ENCODE results near the gene BICDL1. TPM values are rescaled to one million over a fixed set of nuclear protein-coding genes. Genes with fewer than 3 reads are reported as not detected.
"Not testable (repeated sequence)": the region's sequence is repeated elsewhere in the genome, so short reads cannot be mapped to it uniquely, and the experiment has no call there.

Gene BICDL1
- total RNA-seq, 1 donor from 2014 or later, result 2.8 TPM

DNA sequence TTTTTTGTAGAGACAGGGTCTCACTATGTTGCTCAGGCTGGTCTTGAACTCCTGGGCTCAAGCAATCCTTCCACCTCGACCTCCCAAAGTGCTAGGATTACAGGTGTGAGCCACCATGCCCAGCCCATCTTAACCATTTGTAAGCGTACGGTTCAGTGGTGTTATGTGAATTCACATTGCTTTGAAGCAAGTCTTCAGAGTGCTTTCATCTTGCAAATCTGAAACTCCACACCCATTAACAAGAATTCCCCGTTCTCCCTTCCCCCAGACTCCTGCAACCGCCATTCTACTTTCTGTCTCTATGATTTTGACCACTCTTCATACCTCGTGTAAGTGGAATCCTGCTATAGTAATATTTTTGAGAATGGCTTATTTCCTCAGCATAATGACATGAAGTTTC lies 24.9 kb upstream of the BICDL1 start:
- Mint-ChIP-seq H3K27me3 (ENCODE audit: unreplicated experiment) (no peaks in the 10 kb centered on the region), H3K36me3 (ENCODE audit: low read depth, unreplicated experiment) (no peaks in the 10 kb centered on the region), H3K27ac (ENCODE audit: unreplicated experiment) (no peak overlapping the region), H3K4me3 (ENCODE audit: unreplicated experiment) (no peak overlapping the region), H3K9me3 (ENCODE audit: unreplicated experiment) (no peaks in the 10 kb centered on the region), H3K4me1 (ENCODE audit: unreplicated experiment) (peaks cover 8% of the 10 kb centered on the region)
- no peak for DNase-seq (ENCODE audit: low spot score)
- TF ChIP-seq, protein P1, sequence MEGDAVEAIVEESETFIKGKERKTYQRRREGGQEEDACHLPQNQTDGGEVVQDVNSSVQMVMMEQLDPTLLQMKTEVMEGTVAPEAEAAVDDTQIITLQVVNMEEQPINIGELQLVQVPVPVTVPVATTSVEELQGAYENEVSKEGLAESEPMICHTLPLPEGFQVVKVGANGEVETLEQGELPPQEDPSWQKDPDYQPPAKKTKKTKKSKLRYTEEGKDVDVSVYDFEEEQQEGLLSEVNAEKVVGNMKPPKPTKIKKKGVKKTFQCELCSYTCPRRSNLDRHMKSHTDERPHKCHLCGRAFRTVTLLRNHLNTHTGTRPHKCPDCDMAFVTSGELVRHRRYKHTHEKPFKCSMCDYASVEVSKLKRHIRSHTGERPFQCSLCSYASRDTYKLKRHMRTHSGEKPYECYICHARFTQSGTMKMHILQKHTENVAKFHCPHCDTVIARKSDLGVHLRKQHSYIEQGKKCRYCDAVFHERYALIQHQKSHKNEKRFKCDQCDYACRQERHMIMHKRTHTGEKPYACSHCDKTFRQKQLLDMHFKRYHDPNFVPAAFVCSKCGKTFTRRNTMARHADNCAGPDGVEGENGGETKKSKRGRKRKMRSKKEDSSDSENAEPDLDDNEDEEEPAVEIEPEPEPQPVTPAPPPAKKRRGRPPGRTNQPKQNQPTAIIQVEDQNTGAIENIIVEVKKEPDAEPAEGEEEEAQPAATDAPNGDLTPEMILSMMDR (IDR thresholded peaks at IDR 0.05; ENCODE audit: unreplicated experiment), result no peak

DNA sequence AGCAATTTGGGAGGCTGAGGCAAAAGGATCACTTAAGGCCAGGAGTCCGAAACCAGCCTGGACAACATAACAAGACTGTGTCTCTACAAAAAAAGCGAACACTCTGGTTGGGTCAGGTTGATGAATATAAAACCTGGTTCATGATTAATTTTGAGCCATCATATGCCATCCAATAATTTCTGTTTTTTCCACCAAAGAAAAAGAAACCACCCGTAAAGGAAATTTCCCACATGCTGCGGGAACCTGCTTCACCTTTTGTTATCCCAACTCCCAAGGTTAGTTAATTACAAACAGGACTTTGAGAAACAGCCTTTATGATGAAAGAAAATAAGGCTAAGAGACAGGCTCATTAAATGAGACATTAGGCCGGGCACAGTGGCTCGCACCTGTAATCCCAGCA lies 24.1 kb upstream of the BICDL1 start:
- Mint-ChIP-seq H3K36me3 (ENCODE audit: low read depth, unreplicated experiment) (no peaks in the 10 kb centered on the region), H3K4me3 (ENCODE audit: unreplicated experiment) (no peak overlapping the region), H3K9me3 (ENCODE audit: unreplicated experiment) (no peaks in the 10 kb centered on the region), H3K4me1 (ENCODE audit: unreplicated experiment) (peaks cover 8% of the 10 kb centered on the region), H3K27ac (ENCODE audit: unreplicated experiment) (no peak overlapping the region), H3K27me3 (ENCODE audit: unreplicated experiment) (no peaks in the 10 kb centered on the region)
- no peak for DNase-seq (ENCODE audit: low spot score)
- TF ChIP-seq, protein P1 (IDR thresholded peaks at IDR 0.05; ENCODE audit: unreplicated experiment), result no peak

DNA sequence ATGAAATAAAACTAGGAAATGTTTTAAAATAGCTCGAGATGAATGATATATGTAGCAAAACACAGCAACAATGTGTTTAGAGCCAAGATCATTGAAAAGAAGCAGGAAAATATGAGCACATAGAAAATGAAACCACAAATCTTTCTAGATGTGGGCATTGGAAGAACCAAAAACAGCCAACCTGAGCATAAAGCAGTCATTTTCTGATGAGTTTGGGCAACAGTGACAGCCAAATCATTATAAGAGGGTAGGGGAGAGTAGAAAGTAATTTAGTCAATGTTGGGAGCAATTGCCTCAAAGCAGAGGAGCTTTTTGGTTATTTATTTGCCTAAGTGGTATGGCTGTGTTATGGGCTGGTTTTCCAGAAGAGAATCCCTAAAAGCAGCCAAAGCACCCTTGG lies 8.8 kb upstream of the BICDL1 start:
- H3K36me3 Mint-ChIP-seq (ENCODE audit: low read depth, unreplicated experiment), result no peaks in the 10 kb centered on the region
- H3K4me3 Mint-ChIP-seq (ENCODE audit: unreplicated experiment), result no peak overlapping the region
- TF ChIP-seq, protein P1 (IDR thresholded peaks at IDR 0.05; ENCODE audit: unreplicated experiment), result no peak
- H3K4me1 Mint-ChIP-seq (ENCODE audit: unreplicated experiment), result no peaks in the 10 kb centered on the region
- no peak overlapping the region for H3K27ac Mint-ChIP-seq (ENCODE audit: unreplicated experiment)
- H3K27me3 Mint-ChIP-seq (ENCODE audit: unreplicated experiment), result peaks cover 1% of the 10 kb centered on the region
- H3K9me3 Mint-ChIP-seq (ENCODE audit: unreplicated experiment), result no peaks in the 10 kb centered on the region
- DNase-seq (ENCODE audit: low spot score), result no peak

DNA sequence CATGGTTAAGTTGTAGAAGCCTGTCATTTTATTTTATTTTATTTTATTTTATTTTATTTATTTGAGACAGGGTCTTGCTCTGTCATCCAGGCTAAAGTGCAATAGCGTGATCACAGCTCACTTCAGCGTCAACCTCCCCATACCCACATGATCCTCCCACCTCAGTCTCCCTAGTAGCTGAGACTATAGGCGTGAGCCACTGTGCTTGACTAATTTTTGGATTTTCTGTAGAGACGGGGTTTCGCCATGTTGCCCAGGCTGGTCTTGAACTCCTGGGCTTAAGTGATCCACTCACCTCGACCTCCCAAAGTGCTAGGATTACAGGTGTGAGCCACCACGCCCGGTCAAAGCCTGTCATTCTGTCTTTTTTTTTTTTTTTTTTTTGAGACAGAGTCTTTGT lies 8.3 kb upstream of the BICDL1 start:
- not testable (repeated sequence) for H3K36me3 Mint-ChIP-seq (ENCODE audit: low read depth, unreplicated experiment); DNase-seq (ENCODE audit: low spot score); H3K4me3 Mint-ChIP-seq (ENCODE audit: unreplicated experiment); H3K27me3 Mint-ChIP-seq (ENCODE audit: unreplicated experiment); H3K9me3 Mint-ChIP-seq (ENCODE audit: unreplicated experiment); H3K4me1 Mint-ChIP-seq (ENCODE audit: unreplicated experiment); H3K27ac Mint-ChIP-seq (ENCODE audit: unreplicated experiment)

DNA sequence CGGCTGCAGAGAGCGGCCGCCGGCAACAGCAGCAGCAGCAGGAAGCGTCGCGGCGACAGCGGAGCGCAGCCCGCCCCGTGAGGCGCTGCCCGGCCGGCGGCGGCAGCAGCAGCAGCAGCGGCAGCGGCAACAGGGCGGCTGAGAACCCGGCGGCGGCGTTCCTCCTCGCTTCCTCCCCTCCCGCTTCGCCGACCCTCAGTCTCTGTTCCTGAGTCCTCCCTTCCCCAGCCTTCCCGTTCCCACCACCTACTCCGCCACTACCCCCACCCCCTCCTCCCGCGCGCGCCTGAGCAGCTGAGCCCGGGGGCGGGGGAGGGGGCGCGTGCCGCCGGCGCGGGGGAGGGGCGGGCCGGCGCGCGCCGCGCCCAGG lies 310 bp downstream of the BICDL1 start:
- Mint-ChIP-seq H3K36me3 (ENCODE audit: low read depth, unreplicated experiment) (no peaks in the 10 kb centered on the region), H3K9me3 (ENCODE audit: unreplicated experiment) (no peaks in the 10 kb centered on the region), H3K27ac (ENCODE audit: unreplicated experiment) (no peak overlapping the region), H3K4me1 (ENCODE audit: unreplicated experiment) (no peaks in the 10 kb centered on the region), H3K4me3 (ENCODE audit: unreplicated experiment) (no peak overlapping the region), H3K27me3 (ENCODE audit: unreplicated experiment) (peaks cover 2% of the 10 kb centered on the region)
- no peak for DNase-seq (ENCODE audit: low spot score)
- TF ChIP-seq, protein P1 (IDR thresholded peaks at IDR 0.05; ENCODE audit: unreplicated experiment), result no peak

Data from endothelial cell (in vitro differentiated cells).